Nephron progenitor cell (in vitro differentiated cells): ENCODE data around the gene ATP13A1.
A peak's percentile ranks its signal among the peaks of the same experiment; 100 is the strongest.
"Not testable (repeated sequence)": the region's sequence is repeated elsewhere in the genome, so short reads cannot be mapped to it uniquely, and the experiment has no call there.

Source experiments
- DNase-seq: peaks from one replicate; pipeline ENCODE4 v3.0.0; 2021
- H3K27ac Mint-ChIP-seq: 2 replicates; pipeline ENCODE4 v1.8.0; 2021; ENCODE audit warnings: mild to moderate bottlenecking, moderate library complexity, mixed read lengths
- H3K27me3 Mint-ChIP-seq: 2 replicates; pipeline ENCODE4 v1.8.0; 2021; ENCODE audit warnings: mild to moderate bottlenecking, low read depth, mixed read lengths; ENCODE audit not compliant: poor library complexity
- H3K36me3 Mint-ChIP-seq: 2 replicates; pipeline ENCODE4 v1.8.0; 2021; ENCODE audit warnings: low read depth, mixed read lengths
- H3K4me1 Mint-ChIP-seq: 2 replicates; pipeline ENCODE4 v1.8.0; 2021; ENCODE audit warnings: mixed read lengths
- H3K4me3 Mint-ChIP-seq: 2 replicates; pipeline ENCODE4 v1.8.0; 2021; ENCODE audit warnings: mild to moderate bottlenecking, moderate library complexity, mixed read lengths
- H3K9me3 Mint-ChIP-seq: 2 replicates; pipeline ENCODE4 v1.8.0; 2021; ENCODE audit warnings: mild to moderate bottlenecking, moderate library complexity, mixed read lengths
- TF ChIP-seq, protein P1 (sequence below): fragments of 200-600 bp; sonication (generic); IDR thresholded peaks from 2 replicates; pipeline ENCODE4 v1.5.0; 2021; ENCODE audit warnings: antibody characterized with exemption

ATP13A1 gene

GRCh38 chr19:19668230-19669012, 4.9 kb upstream of the ATP13A1 start, which contains the start of gene ZNF101:
TSS of gene ZNF101 (plus strand) at chr19:19668839. CDS start at chr19:19668964, 125 bp downstream.
- peak; percentile 92 for DNase-seq

GRCh38 chr19:19665420-19665948, 2.0 kb upstream of the ATP13A1 start:
- Mint-ChIP-seq H3K4me1 (peaks cover 35% of the 10 kb centered on the region), H3K9me3 (peaks cover 18% of the 10 kb centered on the region), H3K4me3 (peak overlapping the region; percentile 63)
- DNase-seq, H3K36me3 Mint-ChIP-seq, H3K27me3 Mint-ChIP-seq, H3K27ac Mint-ChIP-seq: not testable (repeated sequence)

More at GRCh38 chr19:19668230-19669012, 4.9 kb upstream of the ATP13A1 start, which contains the start of gene ZNF101:
- Mint-ChIP-seq H3K36me3 (peaks cover 31% of the 10 kb centered on the region), H3K9me3 (peaks cover 41% of the 10 kb centered on the region), H3K4me1 (peaks cover 14% of the 10 kb centered on the region), H3K27me3 (no peaks in the 10 kb centered on the region), H3K4me3 (peak within 1 kb of the TSS; percentile 88), H3K27ac (peak within 1 kb of the TSS; percentile 51)
- TF ChIP-seq, protein P1, sequence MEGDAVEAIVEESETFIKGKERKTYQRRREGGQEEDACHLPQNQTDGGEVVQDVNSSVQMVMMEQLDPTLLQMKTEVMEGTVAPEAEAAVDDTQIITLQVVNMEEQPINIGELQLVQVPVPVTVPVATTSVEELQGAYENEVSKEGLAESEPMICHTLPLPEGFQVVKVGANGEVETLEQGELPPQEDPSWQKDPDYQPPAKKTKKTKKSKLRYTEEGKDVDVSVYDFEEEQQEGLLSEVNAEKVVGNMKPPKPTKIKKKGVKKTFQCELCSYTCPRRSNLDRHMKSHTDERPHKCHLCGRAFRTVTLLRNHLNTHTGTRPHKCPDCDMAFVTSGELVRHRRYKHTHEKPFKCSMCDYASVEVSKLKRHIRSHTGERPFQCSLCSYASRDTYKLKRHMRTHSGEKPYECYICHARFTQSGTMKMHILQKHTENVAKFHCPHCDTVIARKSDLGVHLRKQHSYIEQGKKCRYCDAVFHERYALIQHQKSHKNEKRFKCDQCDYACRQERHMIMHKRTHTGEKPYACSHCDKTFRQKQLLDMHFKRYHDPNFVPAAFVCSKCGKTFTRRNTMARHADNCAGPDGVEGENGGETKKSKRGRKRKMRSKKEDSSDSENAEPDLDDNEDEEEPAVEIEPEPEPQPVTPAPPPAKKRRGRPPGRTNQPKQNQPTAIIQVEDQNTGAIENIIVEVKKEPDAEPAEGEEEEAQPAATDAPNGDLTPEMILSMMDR, result no peak

GRCh38 chr19:19662871-19663255, 613 bp downstream of the ATP13A1 start:
- peaks cover 10% of the 10 kb centered on the region for H3K9me3 Mint-ChIP-seq
- peak overlapping the region; percentile 41 for H3K27ac Mint-ChIP-seq
- peak overlapping the region; percentile 93 for H3K4me3 Mint-ChIP-seq
- peaks cover 13% of the 10 kb centered on the region for H3K36me3 Mint-ChIP-seq
- H3K4me1 Mint-ChIP-seq, result peaks cover 20% of the 10 kb centered on the region
- no peak for DNase-seq
- TF ChIP-seq, protein P1, result no peak
- H3K27me3 Mint-ChIP-seq, result no peaks in the 10 kb centered on the region

GRCh38 chr19:19662344-19662743, 1.1 kb downstream of the ATP13A1 start:
- H3K4me3 Mint-ChIP-seq, result peak overlapping the region; percentile 93
- peaks cover 10% of the 10 kb centered on the region for H3K9me3 Mint-ChIP-seq

GRCh38 chr19:19661675-19662251, 1.7 kb downstream of the ATP13A1 start:
- Mint-ChIP-seq H3K4me1 (peaks cover 20% of the 10 kb centered on the region), H3K36me3 (peaks cover 17% of the 10 kb centered on the region), H3K9me3 (peaks cover 10% of the 10 kb centered on the region), H3K27ac (peak overlapping the region; percentile 89), H3K4me3 (peak overlapping the region; percentile 93), H3K27me3 (no peaks in the 10 kb centered on the region)
- DNase-seq, result no peak
- TF ChIP-seq, protein P1, result no peak

More at GRCh38 chr19:19662344-19662743, 1.1 kb downstream of the ATP13A1 start:
- Mint-ChIP-seq H3K36me3 (peaks cover 17% of the 10 kb centered on the region), H3K4me1 (peaks cover 20% of the 10 kb centered on the region), H3K27me3 (no peaks in the 10 kb centered on the region), H3K27ac (peak overlapping the region; percentile 41)
- TF ChIP-seq, protein P1, result no peak
- no peak for DNase-seq

DNA sequence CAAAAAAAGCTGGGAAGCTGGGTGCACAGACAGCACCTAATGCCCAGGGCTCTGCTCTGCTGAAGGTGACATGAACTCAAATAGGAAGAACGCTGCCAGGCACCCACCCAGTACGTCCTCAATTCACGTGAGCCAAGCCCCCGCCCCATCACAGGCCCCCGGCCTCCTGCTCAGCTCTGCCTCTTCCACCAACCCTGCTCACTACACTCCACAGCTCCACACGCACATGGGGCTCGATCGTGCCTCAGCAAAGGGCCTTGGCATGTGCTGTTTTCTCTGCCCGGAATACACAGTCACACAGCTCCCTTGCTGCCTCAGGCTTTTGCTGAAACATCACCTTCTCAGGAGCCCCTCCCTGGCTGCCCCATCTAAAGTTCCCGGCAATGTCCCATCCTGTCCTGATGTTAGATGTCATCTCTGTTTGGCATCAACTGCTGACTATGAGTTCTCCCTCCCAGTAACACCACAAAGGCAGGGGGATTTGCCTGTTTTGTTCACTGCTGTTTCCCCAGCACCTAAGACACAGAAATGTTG, 2.3 kb downstream of the ATP13A1 start:
- Mint-ChIP-seq H3K4me3 (peak overlapping the region; percentile 93), H3K27ac (peak overlapping the region; percentile 89), H3K27me3 (no peaks in the 10 kb centered on the region), H3K36me3 (peaks cover 17% of the 10 kb centered on the region), H3K4me1 (peaks cover 20% of the 10 kb centered on the region), H3K9me3 (peaks cover 10% of the 10 kb centered on the region)
- DNase-seq, result no peak
- TF ChIP-seq, protein P1, result no peak
